ENCODE measurements around the gene SP1.

- no peak for TF ChIP-seq CTCF (IDR thresholded peaks at IDR 0.05; ENCODE audit: insufficient read depth, low read depth, low read length)
- TF ChIP-seq EZH2 (IDR thresholded peaks at IDR 0.05; ENCODE audit: insufficient read depth, low read length): no peak
These were observed 74.7 kb downstream of the SP1 start for GRCh38 chr12:53454707-53455106.
